ENCODE results near the gene PRR7. TPM values are rescaled to one million over a fixed set of nuclear protein-coding genes. Genes with fewer than 3 reads are reported as not detected.

Gene PRR7
- total RNA-seq, 1 experiment from 2014 or later = 40.6 TPM

DNA sequence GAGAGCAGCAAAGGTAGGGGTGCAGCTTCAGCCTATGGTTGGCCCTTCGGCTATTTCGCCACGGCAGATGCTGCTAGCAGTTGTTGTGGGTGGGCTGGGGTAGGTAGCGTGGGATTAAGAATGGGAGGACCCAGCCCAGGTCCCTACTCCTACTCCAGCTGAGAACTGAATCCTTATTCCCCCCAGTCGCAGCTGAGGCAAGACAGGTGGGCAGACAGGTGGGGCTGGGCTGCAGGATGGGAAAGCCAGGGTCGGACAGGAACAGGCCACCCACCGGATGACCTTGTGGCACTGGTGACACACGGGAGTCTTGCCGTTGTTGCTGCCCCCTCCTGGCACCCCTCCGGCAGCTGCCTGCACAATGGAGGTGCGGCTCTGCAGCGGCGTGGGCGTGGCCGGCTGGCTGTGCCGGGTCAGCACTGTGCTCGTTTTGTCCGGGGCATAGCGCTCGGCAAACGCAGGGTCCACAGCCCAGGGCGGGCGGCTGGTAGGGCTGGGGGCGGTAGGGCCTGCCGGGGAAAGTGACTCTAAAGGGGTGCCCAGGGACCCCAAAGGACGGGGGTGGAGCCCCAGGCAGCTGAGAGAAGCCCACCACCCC lies 42.6 kb downstream of the PRR7 start:
- no peaks in the 10 kb centered on the region for H3F3A ChIP-seq (ENCODE audit: low read length, unreplicated experiment)
- H2AFZ ChIP-seq (ENCODE audit: low read length) = no peak overlapping the region
- no peak overlapping the region for H3K4me2 ChIP-seq (ENCODE audit: low read length)
- POLR2A ChIA-PET (ENCODE audit: unreplicated experiment) = no interaction called here
- H3K9me3 ChIP-seq (ENCODE audit: low read length) = no peaks in the 10 kb centered on the region
- no peaks in the 10 kb centered on the region for H4K20me1 ChIP-seq (ENCODE audit: low read length)
- no peak for TF ChIP-seq EZH2phosphoT487 (IDR thresholded peaks at IDR 0.05; ENCODE audit: borderline replicate concordance, low read length)
- no peak for DNase-seq
- H3K9me2 ChIP-seq (replicated peaks; ENCODE audit: low read length) = no peaks in the 10 kb centered on the region
- H3K27ac ChIP-seq (ENCODE audit: low read length) = no peak overlapping the region
- intact Hi-C loops (cut with micrococcal nuclease) = no loop called here
- no TSS peak for BruUV-seq (replicated peaks)
- H3K4me1 ChIP-seq (ENCODE audit: insufficient read depth, low read length) = peaks cover 13% of the 10 kb centered on the region
- CTCF ChIA-PET = no interaction called here
- H3K36me3 ChIP-seq (ENCODE audit: low read depth, low read length) = peaks cover 56% of the 10 kb centered on the region
- no peak overlapping the region for H3K9ac ChIP-seq (ENCODE audit: low read length)
- H3K4me3 ChIP-seq (ENCODE audit: low read length) = no peak overlapping the region
- H3K27me3 ChIP-seq (ENCODE audit: low read length) = no peaks in the 10 kb centered on the region
- peaks cover 21% of the 10 kb centered on the region for H3K79me2 ChIP-seq (ENCODE audit: low read length)
- no peak for ATAC-seq

DNA sequence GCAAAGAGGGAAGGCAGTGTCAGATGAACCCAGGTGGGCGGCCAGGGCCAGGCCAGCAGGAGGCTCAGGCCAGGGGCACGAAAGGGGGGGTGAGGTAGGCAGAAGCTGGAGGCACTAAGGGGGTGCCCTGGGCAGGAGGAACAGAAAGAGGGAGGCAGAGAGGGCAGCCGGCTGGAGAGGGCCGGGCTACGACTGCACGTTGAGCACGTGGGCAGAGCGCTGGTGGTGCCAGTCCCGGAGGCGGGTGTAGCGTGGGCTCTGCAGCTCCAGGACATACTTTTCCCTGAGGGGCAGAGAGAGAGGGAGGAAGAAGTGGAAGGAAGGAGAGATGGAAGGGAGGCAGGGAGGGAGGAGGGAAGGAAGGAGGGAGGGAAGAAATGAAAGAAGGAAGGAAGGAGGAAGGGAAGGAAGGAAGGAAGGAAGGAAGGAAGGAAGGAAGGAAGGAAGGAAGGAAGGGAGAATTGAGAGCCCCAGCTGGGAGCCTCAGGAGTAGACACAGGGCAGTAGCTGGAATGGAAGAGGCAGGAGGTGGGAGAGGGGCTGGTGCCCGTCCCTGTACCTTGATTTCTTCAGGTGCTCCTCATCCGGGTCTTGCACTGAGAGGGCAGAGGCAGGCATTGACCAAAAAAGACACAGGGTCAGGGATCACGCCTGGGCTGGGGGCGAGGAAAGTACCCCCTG lies 43.8 kb downstream of the PRR7 start:
- H3K9me2 ChIP-seq (replicated peaks; ENCODE audit: low read length) = no peaks in the 10 kb centered on the region
- ATAC-seq = no peak
- intact Hi-C loops (cut with micrococcal nuclease) = no loop called here
- H3K27ac ChIP-seq (ENCODE audit: low read length) = no peak overlapping the region
- no peak overlapping the region for H3K4me2 ChIP-seq (ENCODE audit: low read length)
- H3K4me1 ChIP-seq (ENCODE audit: insufficient read depth, low read length) = peaks cover 25% of the 10 kb centered on the region
- ChIA-PET POLR2A (ENCODE audit: unreplicated experiment) (no interaction called here), CTCF (no interaction called here)
- peaks cover 27% of the 10 kb centered on the region for H3K79me2 ChIP-seq (ENCODE audit: low read length)
- peaks cover 56% of the 10 kb centered on the region for H3K36me3 ChIP-seq (ENCODE audit: low read depth, low read length)
- no peak overlapping the region for H2AFZ ChIP-seq (ENCODE audit: low read length)
- no peak overlapping the region for H3K9ac ChIP-seq (ENCODE audit: low read length)
- no peaks in the 10 kb centered on the region for H3K27me3 ChIP-seq (ENCODE audit: low read length)
- no peaks in the 10 kb centered on the region for H3F3A ChIP-seq (ENCODE audit: low read length, unreplicated experiment)
- no peaks in the 10 kb centered on the region for H3K9me3 ChIP-seq (ENCODE audit: low read length)
- no peak for DNase-seq
- TF ChIP-seq EZH2phosphoT487 (IDR thresholded peaks at IDR 0.05; ENCODE audit: borderline replicate concordance, low read length) (no peak), EZH2 (IDR thresholded peaks at IDR 0.05; ENCODE audit: low read length, unreplicated experiment) (no peak)
- TF ChIP-seq, protein P1, sequence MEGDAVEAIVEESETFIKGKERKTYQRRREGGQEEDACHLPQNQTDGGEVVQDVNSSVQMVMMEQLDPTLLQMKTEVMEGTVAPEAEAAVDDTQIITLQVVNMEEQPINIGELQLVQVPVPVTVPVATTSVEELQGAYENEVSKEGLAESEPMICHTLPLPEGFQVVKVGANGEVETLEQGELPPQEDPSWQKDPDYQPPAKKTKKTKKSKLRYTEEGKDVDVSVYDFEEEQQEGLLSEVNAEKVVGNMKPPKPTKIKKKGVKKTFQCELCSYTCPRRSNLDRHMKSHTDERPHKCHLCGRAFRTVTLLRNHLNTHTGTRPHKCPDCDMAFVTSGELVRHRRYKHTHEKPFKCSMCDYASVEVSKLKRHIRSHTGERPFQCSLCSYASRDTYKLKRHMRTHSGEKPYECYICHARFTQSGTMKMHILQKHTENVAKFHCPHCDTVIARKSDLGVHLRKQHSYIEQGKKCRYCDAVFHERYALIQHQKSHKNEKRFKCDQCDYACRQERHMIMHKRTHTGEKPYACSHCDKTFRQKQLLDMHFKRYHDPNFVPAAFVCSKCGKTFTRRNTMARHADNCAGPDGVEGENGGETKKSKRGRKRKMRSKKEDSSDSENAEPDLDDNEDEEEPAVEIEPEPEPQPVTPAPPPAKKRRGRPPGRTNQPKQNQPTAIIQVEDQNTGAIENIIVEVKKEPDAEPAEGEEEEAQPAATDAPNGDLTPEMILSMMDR (conservative IDR thresholded peaks at IDR 0.05; ENCODE audit: low read depth, low read length) = no peak
- H4K20me1 ChIP-seq (ENCODE audit: low read length) = peaks cover 4% of the 10 kb centered on the region; the same call in 1 of the 2 replicates
- no TSS peak for BruUV-seq (replicated peaks)
- no peak overlapping the region for H3K4me3 ChIP-seq (ENCODE audit: low read length)

DNA sequence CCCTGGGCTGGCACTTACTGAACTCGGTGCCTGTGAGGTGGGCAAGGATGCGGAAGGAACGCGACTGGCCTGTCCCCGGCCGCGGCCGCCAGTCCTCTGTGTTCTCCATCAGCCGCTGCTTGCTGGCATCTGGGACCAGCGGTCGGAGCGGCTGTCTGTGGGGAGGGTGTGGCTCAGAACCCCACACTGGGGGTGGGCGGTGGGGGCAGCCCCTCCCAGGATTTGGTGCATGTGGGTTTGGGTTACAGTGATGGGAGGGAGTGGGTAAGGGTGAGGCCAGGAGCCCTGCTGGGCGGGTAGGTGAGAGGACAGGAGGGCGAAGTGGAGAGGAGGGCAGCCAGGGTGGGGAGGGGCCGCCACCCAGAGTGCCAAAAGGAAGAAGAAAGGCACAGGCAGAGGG lies 44.4 kb downstream of the PRR7 start:
- H3K4me2 ChIP-seq (ENCODE audit: low read length) = no peak overlapping the region
- ATAC-seq = no peak

More for the DNA sequence above, 44.4 kb downstream of the PRR7 start:
- H3K36me3 ChIP-seq (ENCODE audit: low read depth, low read length) = peaks cover 56% of the 10 kb centered on the region
- H3K9me3 ChIP-seq (ENCODE audit: low read length) = no peaks in the 10 kb centered on the region
- peaks cover 8% of the 10 kb centered on the region; the same call in 1 of the 2 replicates for H4K20me1 ChIP-seq (ENCODE audit: low read length)
- H3K4me1 ChIP-seq (ENCODE audit: insufficient read depth, low read length) = peaks cover 31% of the 10 kb centered on the region
- H3K9me2 ChIP-seq (replicated peaks; ENCODE audit: low read length) = no peaks in the 10 kb centered on the region
- no peak overlapping the region for H3K4me3 ChIP-seq (ENCODE audit: low read length)
- no peak overlapping the region for H2AFZ ChIP-seq (ENCODE audit: low read length)
- intact Hi-C loops (cut with micrococcal nuclease) = no loop called here
- no peaks in the 10 kb centered on the region for H3K27me3 ChIP-seq (ENCODE audit: low read length)
- H3K79me2 ChIP-seq (ENCODE audit: low read length) = peaks cover 33% of the 10 kb centered on the region
- ChIA-PET POLR2A (ENCODE audit: unreplicated experiment) (no interaction called here), CTCF (no interaction called here)
- no peak for DNase-seq
- no peak overlapping the region for H3K27ac ChIP-seq (ENCODE audit: low read length)
- TF ChIP-seq EZH2 (IDR thresholded peaks at IDR 0.05; ENCODE audit: low read length, unreplicated experiment) (no peak), EZH2phosphoT487 (IDR thresholded peaks at IDR 0.05; ENCODE audit: borderline replicate concordance, low read length) (no peak)
- TF ChIP-seq, protein P1 (conservative IDR thresholded peaks at IDR 0.05; ENCODE audit: low read depth, low read length) = no peak
- peaks cover 4% of the 10 kb centered on the region for H3F3A ChIP-seq (ENCODE audit: low read length, unreplicated experiment)
- no TSS peak for BruUV-seq (replicated peaks)
- no peak overlapping the region for H3K9ac ChIP-seq (ENCODE audit: low read length)
